Smooth muscle cell (in vitro differentiated cells): Measurements from ENCODE around the gene SH3GL1. TPM values are rescaled to one million over a fixed set of nuclear protein-coding genes. Genes with fewer than 3 reads are reported as not detected.

Experiments used
- DNase-seq: peaks from one replicate; lab custom pipeline; 2025; ENCODE audit not compliant: unreplicated experiment; lab: John Stamatoyannopoulos, UW
- H2AFZ ChIP-seq: fragments of 200-600 bp; sonication (generic); 2 replicates; pipeline ENCODE4 v1.6.0; 2016; ENCODE audit warnings: antibody characterized with exemption, low read depth, mild to moderate bottlenecking
- H3F3A ChIP-seq: fragments of 200-600 bp; sonication (generic); 2 replicates; pipeline ENCODE4 v1.6.0; 2017; ENCODE audit warnings: antibody characterized with exemption, low read depth
- H3K27ac ChIP-seq: fragments of 200-600 bp; sonication (generic); 2 replicates; pipeline ENCODE4 v1.5.1; 2016; ENCODE audit warnings: low read depth, mild to moderate bottlenecking
- H3K27me3 ChIP-seq: fragments of 200-600 bp; sonication (generic); 2 replicates; pipeline ENCODE4 v1.6.1; 2016; ENCODE audit warnings: low read depth, mild to moderate bottlenecking
- H3K36me3 ChIP-seq: fragments of 200-600 bp; sonication (generic); 2 replicates; pipeline ENCODE4 v1.5.1; 2016; ENCODE audit warnings: low read depth
- H3K4me1 ChIP-seq: fragments of 200-600 bp; sonication (generic); 2 replicates; pipeline ENCODE4 v1.5.1; 2016; ENCODE audit warnings: low read depth
- H3K4me2 ChIP-seq: fragments of 200-600 bp; sonication (generic); 2 replicates; pipeline ENCODE4 v1.6.0; 2016; ENCODE audit warnings: mild to moderate bottlenecking
- H3K4me3 ChIP-seq: fragments of 200-600 bp; sonication (generic); 2 replicates; pipeline ENCODE4 v1.5.1; 2016; ENCODE audit warnings: mild to moderate bottlenecking
- H3K79me2 ChIP-seq: fragments of 200-600 bp; sonication (generic); 2 replicates; pipeline ENCODE4 v1.6.0; 2016; ENCODE audit warnings: low read depth, mild to moderate bottlenecking
- H3K9ac ChIP-seq: fragments of 200-600 bp; sonication (generic); 2 replicates; pipeline ENCODE4 v1.6.0; 2016; ENCODE audit warnings: low read depth
- H3K9me3 ChIP-seq: fragments of 200-600 bp; sonication (generic); replicated peaks from 2 replicates; pipeline ENCODE4 v1.5.1; 2016; ENCODE audit warnings: low read depth
- H4K20me1 ChIP-seq: fragments of 200-600 bp; sonication (generic); 2 replicates; pipeline ENCODE4 v1.6.0; 2016; ENCODE audit warnings: low read depth
- CTCF ChIP-seq: fragments of 200-600 bp; sonication (generic); IDR thresholded peaks from 2 replicates; pipeline ENCODE4 v1.5.1; 2017; ENCODE audit warnings: borderline replicate concordance, mild to moderate bottlenecking, antibody characterized with exemption; ENCODE audit not compliant: insufficient read depth, poor library complexity, severe bottlenecking
- WGBS: methylation state at CpG from one replicate; pipeline ENCODE4 v1.1.7; 2016; ENCODE audit warnings: low lambda C conversion rate; 5-methylcytosine and 5-hydroxymethylcytosine counted together
- polyA plus RNA-seq: library from polyadenylated mRNA; unstranded; fragments of >200 nt; fragmentation: Nextera tagmentation; extraction: Ambion mirVana; gene quantifications from 2 replicates; pipeline ENCODE4 v1.2.1, GENCODE V29; 2016
- total RNA-seq: library from RNA; depleted of rRNA; stranded (reverse); fragments of >200 nt; gene quantifications from 2 replicates; pipeline ENCODE4 v1.2.3, GENCODE V29; 2014

Gene SH3GL1
- total and polyA plus RNA-seq, 2 experiments from 2014 or later: 52.9 to 120 TPM

GRCh38 chr19:4409123-4409933 lies 9.0 kb upstream of the SH3GL1 start:
- Histone ChIP-seq H3K9me3 (no peaks in the 10 kb centered on the region), H4K20me1 (no peaks in the 10 kb centered on the region), H3K79me2 (peaks cover 39% of the 10 kb centered on the region), H3K4me1 (peaks cover 1% of the 10 kb centered on the region), H3K36me3 (no peaks in the 10 kb centered on the region), H3K27me3 (no peaks in the 10 kb centered on the region), H3K9ac (no peak overlapping the region), H3K4me3 (no peak overlapping the region), H3F3A (peaks cover 5% of the 10 kb centered on the region), H3K4me2 (no peak overlapping the region), H3K27ac (no peak overlapping the region), H2AFZ (no peak overlapping the region)
- 89% methylated on average over 23 of the region's 23 CpGs for WGBS
- no peak for TF ChIP-seq CTCF
- no peak for DNase-seq

GRCh38 chr19:4406626-4407025 lies 6.3 kb upstream of the SH3GL1 start:
- Histone ChIP-seq H3K4me3 (no peak overlapping the region), H3F3A (peaks cover 4% of the 10 kb centered on the region), H3K9me3 (no peaks in the 10 kb centered on the region), H3K9ac (no peak overlapping the region), H3K27me3 (no peaks in the 10 kb centered on the region), H3K36me3 (no peaks in the 10 kb centered on the region), H3K4me1 (peaks cover 9% of the 10 kb centered on the region), H2AFZ (no peak overlapping the region), H3K4me2 (no peak overlapping the region), H4K20me1 (no peaks in the 10 kb centered on the region), H3K79me2 (peaks cover 50% of the 10 kb centered on the region), H3K27ac (no peak overlapping the region)
- no peak for TF ChIP-seq CTCF
- WGBS: 92% methylated on average over 7 of the region's 7 CpGs
- DNase-seq: no peak

GRCh38 chr19:4405977-4406376 lies 5.6 kb upstream of the SH3GL1 start:
- 94% methylated on average over 8 of the region's 8 CpGs for WGBS
- Histone ChIP-seq H4K20me1 (no peaks in the 10 kb centered on the region), H3K27me3 (no peaks in the 10 kb centered on the region), H3K4me1 (peaks cover 10% of the 10 kb centered on the region), H3K36me3 (no peaks in the 10 kb centered on the region), H3K27ac (no peak overlapping the region), H3F3A (peaks cover 5% of the 10 kb centered on the region), H3K4me3 (no peak overlapping the region), H3K9ac (no peak overlapping the region), H2AFZ (no peak overlapping the region), H3K79me2 (peaks cover 50% of the 10 kb centered on the region), H3K9me3 (no peaks in the 10 kb centered on the region), H3K4me2 (no peak overlapping the region)
- DNase-seq: no peak
- no peak for TF ChIP-seq CTCF
